ENCODE results near the gene PRLR. TPM values are rescaled to one million over a fixed set of nuclear protein-coding genes. Genes with fewer than 3 reads are reported as not detected.

PRLR gene
- total and polyA plus RNA-seq, 2 of the 13 experiments (the other 11 are each of a cell fraction or from before 2014, with no cell fraction given), result 12.2 to 13.3 TPM

- DNase-seq (ENCODE audit: low spot score) (no peak), ATAC-seq (no peak), FAIRE-seq (no peak)
- no TSS peak for BruUV-seq (replicated peaks)
- Histone ChIP-seq H3K9me3 (ENCODE audit: low read length) (no peaks in the 10 kb centered on the region), H3K9ac (ENCODE audit: insufficient read depth, low read depth, low read length) (no peak overlapping the region), H3K27ac (ENCODE audit: extremely low read length, insufficient read depth, low read length) (no peak overlapping the region), H3K36me3 (replicated peaks in 1 of 2; ENCODE audit: control insufficient read depth in 1 of 2, insufficient read depth in 2 of 2, low read length in 2 of 2) (no peaks in the 10 kb centered on the region), H2AFZ (ENCODE audit: low read length) (no peak overlapping the region), H4K20me1 (ENCODE audit: insufficient read depth, low read length) (no peaks in the 10 kb centered on the region), H3K27me3 (ENCODE audit: control insufficient read depth in 1 of 2, insufficient read depth in 2 of 2, low read length in 2 of 2) (no peaks in the 10 kb centered on the region), H3K4me1 (ENCODE audit: insufficient read depth, low read length) (no peaks in the 10 kb centered on the region), H3K4me3 (replicated peaks in 1 of 3; ENCODE audit: insufficient read depth in 1 of 3, low read depth in 2 of 3, low read length in 3 of 3) (no peak overlapping the region), H3K4me2 (ENCODE audit: low read depth, low read length) (no peak overlapping the region), H3K79me2 (ENCODE audit: insufficient read depth, low read length) (no peaks in the 10 kb centered on the region)
- ChIA-PET POLR2A (no interaction called here), CTCF (ENCODE audit: low intra/inter-chr PET ratio, low total read pairs) (no interaction called here)
- in situ Hi-C loops (cut with HindIII; ENCODE audit: extremely low pct_ligation_motif_present, low pct_unique_long_range_greater_than_20kb), result loop anchor here (10.0 kb wide), 1 partner anchor 524 kb away; no protein-coding TSS in a partner anchor
- intact Hi-C loops (cut with micrococcal nuclease; ENCODE audit: unreplicated experiment), result no loop called here
- no peak for TF ChIP-seq ZNF274 (CRISPR knock-in tag; IDR thresholded peaks at IDR 0.05)
- TF ChIP-seq BRD4 (CRISPR knock-in tag; IDR thresholded peaks at IDR 0.05), result no peak
- TF ChIP-seq ZFY (CRISPR knock-in tag; IDR thresholded peaks at IDR 0.05), result no peak
- no peak for TF ChIP-seq ZNF33B (CRISPR knock-in tag; IDR thresholded peaks at IDR 0.05)
- TF ChIP-seq FIP1L1 (IDR thresholded peaks at IDR 0.05; ENCODE audit: borderline replicate concordance, insufficient read depth, low read depth, low read length), result no peak
- no peak for TF ChIP-seq NFE2 (CRISPR knock-in tag; IDR thresholded peaks at IDR 0.05)
- no peak for TF ChIP-seq KDM2A (CRISPR knock-in tag; IDR thresholded peaks at IDR 0.05; ENCODE audit: borderline replicate concordance, low read depth)
- TF ChIP-seq SALL1 (CRISPR knock-in tag; IDR thresholded peaks at IDR 0.05), result no peak
- no peak for TF ChIP-seq REPIN1 (CRISPR knock-in tag; IDR thresholded peaks at IDR 0.05; ENCODE audit: borderline replicate concordance, low read depth)
- TF ChIP-seq DRAP1 (CRISPR knock-in tag; IDR thresholded peaks at IDR 0.05), result no peak
- TF ChIP-seq ZXDC (CRISPR knock-in tag; IDR thresholded peaks at IDR 0.05), result no peak
- no peak for TF ChIP-seq SALL2 (CRISPR knock-in tag; IDR thresholded peaks at IDR 0.05)
- TF ChIP-seq ZNF790 (CRISPR knock-in tag; IDR thresholded peaks at IDR 0.05; ENCODE audit: borderline replicate concordance), result no peak
- no peak for TF ChIP-seq MAFK (conservative IDR thresholded peaks at IDR 0.05 in 1 of 2, IDR thresholded peaks at IDR 0.05 in 1 of 2; ENCODE audit: low read length in 2 of 2)
- WGBS (ENCODE audit: low lambda C conversion rate), result 55% methylated on average over 2 of the region's 2 CpGs
Observed at GRCh38 chr5:35009019-35009418, 221.3 kb downstream of the PRLR start.
